Skeletal muscle satellite cell (primary cell): ENCODE results near the gene DPP9.

Experiments
- H3K27me3 ChIP-seq: 2 replicates; pipeline ENCODE4 v1.7.0; 2013; ENCODE audit warnings: low read length; ENCODE audit not compliant: control insufficient read depth, insufficient read depth
- H3K36me3 ChIP-seq: 2 replicates; pipeline ENCODE4 v1.7.0; 2013; ENCODE audit warnings: mild to moderate bottlenecking, control low read depth, low read length; ENCODE audit not compliant: insufficient read depth
- H3K4me1 ChIP-seq: 2 replicates; pipeline ENCODE4 v1.7.0; 2013; ENCODE audit warnings: low read length; ENCODE audit not compliant: control insufficient read depth, insufficient read depth
- H3K4me2 ChIP-seq: 2 replicates; pipeline ENCODE4 v1.7.0; 2013; ENCODE audit warnings: mild to moderate bottlenecking, low read length
- H3K4me3 ChIP-seq: 2 replicates; pipeline ENCODE4 v1.7.0; 2013; ENCODE audit warnings: low read length
- H3K9ac ChIP-seq: 2 replicates; pipeline ENCODE4 v1.7.0; 2013; ENCODE audit warnings: mild to moderate bottlenecking, low read depth, low read length, moderate library complexity
- H3K9me3 ChIP-seq: replicated peaks from 2 replicates; pipeline ENCODE4 v1.7.0; 2013; ENCODE audit warnings: mild to moderate bottlenecking, control low read depth, low read length

Gene DPP9

DNA sequence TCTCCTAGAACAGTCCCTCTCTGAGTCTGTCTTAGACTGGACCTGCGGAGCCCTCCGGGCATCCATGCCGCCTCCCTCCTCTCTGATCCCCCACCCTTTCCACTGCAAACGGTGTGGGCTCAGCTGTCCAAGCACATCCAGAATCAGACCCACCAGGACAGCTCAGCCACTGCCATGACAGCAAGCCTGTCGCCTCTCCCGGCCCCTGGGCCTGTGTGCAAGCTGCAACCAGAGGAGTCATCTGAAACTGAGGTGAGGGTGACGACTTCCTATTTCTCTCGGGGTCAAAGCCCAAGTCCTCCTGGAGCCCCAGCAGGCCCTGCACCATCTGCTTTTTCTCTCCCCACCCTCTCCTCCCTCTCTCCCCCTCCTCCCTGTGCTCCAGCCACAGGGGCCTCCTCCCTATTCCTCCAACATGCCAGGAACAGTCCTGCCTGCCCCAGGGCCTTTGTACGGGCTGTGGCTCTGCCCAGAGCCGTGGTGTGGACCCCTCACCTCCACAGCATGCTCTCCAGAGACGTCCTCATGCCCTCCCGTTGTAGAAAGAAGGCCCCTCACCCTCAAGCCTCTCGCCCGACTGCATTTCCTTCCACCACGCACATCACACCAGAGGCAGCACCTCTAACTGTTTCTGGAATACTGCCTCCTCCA lies 30.0 kb downstream of the DPP9 start:
- Histone ChIP-seq H3K9me3 (no peaks in the 10 kb centered on the region), H3K4me3 (peak overlapping the region; percentile 14), H3K4me2 (peak overlapping the region; percentile 21), H3K36me3 (peaks cover 71% of the 10 kb centered on the region), H3K4me1 (peaks cover 55% of the 10 kb centered on the region), H3K27me3 (no peaks in the 10 kb centered on the region), H3K9ac (peak overlapping the region; percentile 32)

- Histone ChIP-seq H3K4me1 (peaks cover 55% of the 10 kb centered on the region), H3K9ac (no peak overlapping the region), H3K36me3 (peaks cover 71% of the 10 kb centered on the region), H3K4me2 (no peak overlapping the region), H3K27me3 (no peaks in the 10 kb centered on the region), H3K4me3 (no peak overlapping the region), H3K9me3 (no peaks in the 10 kb centered on the region)
These were observed 30.6 kb downstream of the DPP9 start for GRCh38 chr19:4693078-4693350.

GRCh38 chr19:4692251-4693077 lies 31.2 kb downstream of the DPP9 start:
- H3K36me3 ChIP-seq = peaks cover 72% of the 10 kb centered on the region

DNA sequence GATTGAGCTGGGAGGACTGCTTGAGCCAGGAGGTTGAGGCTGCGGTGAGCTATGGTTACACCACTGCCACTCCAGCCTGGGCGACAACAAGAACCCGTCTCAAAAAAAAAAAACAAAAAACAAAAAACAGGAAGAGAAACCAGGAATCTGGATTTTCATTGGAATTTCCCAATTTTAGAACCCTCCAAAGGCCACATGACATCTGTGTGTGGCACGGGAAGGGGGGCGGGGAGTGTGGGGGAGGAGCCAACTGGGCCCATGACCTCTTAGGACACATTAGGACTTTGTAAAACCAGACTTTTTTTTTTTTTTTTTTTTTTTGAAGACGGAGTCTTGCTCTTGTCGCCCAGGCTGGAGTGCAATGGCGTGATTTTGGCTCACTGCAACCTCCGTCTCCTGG lies 32.3 kb downstream of the DPP9 start:
- Histone ChIP-seq H3K4me2 (no peak overlapping the region), H3K36me3 (peaks cover 77% of the 10 kb centered on the region), H3K9me3 (no peaks in the 10 kb centered on the region), H3K4me1 (peaks cover 41% of the 10 kb centered on the region), H3K4me3 (no peak overlapping the region), H3K9ac (no peak overlapping the region), H3K27me3 (no peaks in the 10 kb centered on the region)

More at GRCh38 chr19:4692251-4693077, 31.2 kb downstream of the DPP9 start:
- H3K4me2 ChIP-seq = no peak overlapping the region
- H3K4me3 ChIP-seq = no peak overlapping the region
- no peak overlapping the region for H3K9ac ChIP-seq
- no peaks in the 10 kb centered on the region for H3K9me3 ChIP-seq
- no peaks in the 10 kb centered on the region for H3K27me3 ChIP-seq
- peaks cover 52% of the 10 kb centered on the region for H3K4me1 ChIP-seq

DNA sequence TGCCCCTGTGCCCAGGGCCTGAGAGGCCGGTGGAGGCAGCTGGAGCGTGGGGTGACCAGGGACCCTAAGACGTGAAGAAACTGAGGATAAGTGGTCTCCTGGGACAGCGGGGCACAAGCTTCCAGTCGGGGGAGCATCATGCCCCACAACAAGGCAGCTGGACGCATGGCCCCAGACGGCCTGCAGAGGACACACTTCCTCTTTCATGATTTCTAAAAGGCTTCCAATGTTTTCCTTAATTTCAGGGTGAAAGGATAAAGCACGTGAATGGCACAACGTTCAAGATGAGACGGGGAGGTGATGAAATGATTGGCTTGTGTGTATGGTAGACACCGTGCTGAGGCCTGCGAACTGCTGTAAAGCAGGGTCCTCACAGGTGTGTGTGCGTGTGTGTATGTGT lies 33.3 kb downstream of the DPP9 start:
- Histone ChIP-seq H3K9me3 (no peaks in the 10 kb centered on the region), H3K4me3 (no peak overlapping the region), H3K36me3 (peaks cover 83% of the 10 kb centered on the region), H3K27me3 (no peaks in the 10 kb centered on the region), H3K9ac (no peak overlapping the region), H3K4me1 (peaks cover 32% of the 10 kb centered on the region), H3K4me2 (no peak overlapping the region)

DNA sequence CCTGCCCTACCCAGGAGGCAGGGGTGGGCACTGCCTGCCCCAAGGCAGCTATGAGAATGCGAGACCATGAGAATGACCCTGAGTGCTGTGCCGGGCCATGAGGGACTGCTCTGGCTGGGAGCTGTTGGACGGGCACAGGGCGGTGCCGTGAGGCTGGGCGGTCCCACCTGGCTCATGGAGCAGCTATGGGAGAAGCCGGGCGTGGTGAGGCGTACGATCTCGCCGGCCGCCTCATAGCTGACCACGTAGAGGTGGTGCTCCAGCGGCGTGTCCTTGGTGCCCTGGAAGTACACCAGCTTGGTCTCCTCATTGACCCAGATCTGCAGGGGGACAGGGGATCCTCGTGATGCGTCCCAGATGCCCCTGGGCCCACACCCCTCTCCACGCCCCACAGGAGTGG lies 34.2 kb downstream of the DPP9 start:
- H3K9ac ChIP-seq = no peak overlapping the region
- H3K9me3 ChIP-seq = no peaks in the 10 kb centered on the region
- peaks cover 83% of the 10 kb centered on the region for H3K36me3 ChIP-seq
- no peak overlapping the region for H3K4me3 ChIP-seq
- no peak overlapping the region for H3K4me2 ChIP-seq
- H3K4me1 ChIP-seq = peaks cover 23% of the 10 kb centered on the region
- no peaks in the 10 kb centered on the region for H3K27me3 ChIP-seq

- no peaks in the 10 kb centered on the region for H3K9me3 ChIP-seq
- H3K9ac ChIP-seq = no peak overlapping the region
- H3K27me3 ChIP-seq = no peaks in the 10 kb centered on the region
- H3K36me3 ChIP-seq = peaks cover 86% of the 10 kb centered on the region
- H3K4me3 ChIP-seq = no peak overlapping the region
- no peak overlapping the region for H3K4me2 ChIP-seq
- peaks cover 15% of the 10 kb centered on the region for H3K4me1 ChIP-seq
These were observed 35.1 kb downstream of the DPP9 start for GRCh38 chr19:4688587-4688986.

DNA sequence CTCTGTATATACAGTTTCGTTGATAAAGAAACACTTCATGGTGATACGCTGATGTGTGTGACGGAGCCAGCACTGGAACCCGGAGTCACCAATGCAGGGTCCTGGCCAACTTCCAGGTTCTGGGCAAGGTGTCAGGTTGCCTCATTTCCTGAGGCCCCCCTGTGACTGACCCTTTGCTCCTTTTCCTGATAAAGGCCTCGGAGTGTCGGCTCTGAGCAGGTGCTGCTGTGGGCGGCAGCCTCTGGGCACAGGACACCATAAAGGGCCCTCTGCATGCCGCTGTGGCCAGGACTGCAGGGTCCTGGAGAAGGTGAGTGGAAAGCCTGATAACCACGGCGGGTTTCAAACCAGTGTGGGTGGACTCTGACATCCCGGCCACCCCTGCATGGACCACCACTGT lies 36.2 kb downstream of the DPP9 start:
- Histone ChIP-seq H3K9me3 (no peaks in the 10 kb centered on the region), H3K9ac (no peak overlapping the region), H3K4me2 (no peak overlapping the region), H3K27me3 (no peaks in the 10 kb centered on the region), H3K4me1 (peaks cover 4% of the 10 kb centered on the region), H3K4me3 (no peak overlapping the region), H3K36me3 (peaks cover 83% of the 10 kb centered on the region)

GRCh38 chr19:4686700-4687099 lies 36.9 kb downstream of the DPP9 start:
- peaks cover 81% of the 10 kb centered on the region for H3K36me3 ChIP-seq
- no peaks in the 10 kb centered on the region for H3K27me3 ChIP-seq
- no peak overlapping the region for H3K9ac ChIP-seq
- H3K4me1 ChIP-seq = no peaks in the 10 kb centered on the region
- no peaks in the 10 kb centered on the region for H3K9me3 ChIP-seq
- H3K4me2 ChIP-seq = no peak overlapping the region
- H3K4me3 ChIP-seq = no peak overlapping the region

- Histone ChIP-seq H3K4me2 (no peak overlapping the region), H3K4me3 (no peak overlapping the region), H3K27me3 (no peaks in the 10 kb centered on the region), H3K4me1 (no peaks in the 10 kb centered on the region), H3K36me3 (peaks cover 71% of the 10 kb centered on the region), H3K9me3 (no peaks in the 10 kb centered on the region), H3K9ac (no peak overlapping the region)
These were observed 39.1 kb downstream of the DPP9 start for GRCh38 chr19:4684312-4685095.

GRCh38 chr19:4682417-4683200 lies 41.0 kb downstream of the DPP9 start:
- H3K4me2 ChIP-seq = no peak overlapping the region
- no peaks in the 10 kb centered on the region for H3K27me3 ChIP-seq
- no peaks in the 10 kb centered on the region for H3K4me1 ChIP-seq
- H3K9ac ChIP-seq = no peak overlapping the region
- H3K4me3 ChIP-seq = no peak overlapping the region
- H3K36me3 ChIP-seq = peaks cover 68% of the 10 kb centered on the region
- no peaks in the 10 kb centered on the region for H3K9me3 ChIP-seq
